ENCODE data around the gene MALT1.

The MALT1 gene

GRCh38 chr18:58726671-58727070, 55.4 kb downstream of the MALT1 start:
- in situ Hi-C loops (cut with HindIII; ENCODE audit: low sequenced_read_pairs): no loop called here

GRCh38 chr18:58727776-58728500, 56.7 kb downstream of the MALT1 start:
- in situ Hi-C loops (cut with HindIII; ENCODE audit: low sequenced_read_pairs): no loop called here

GRCh38 chr18:58728719-58729118, 57.5 kb downstream of the MALT1 start:
- in situ Hi-C loops (cut with HindIII; ENCODE audit: low sequenced_read_pairs): no loop called here

GRCh38 chr18:58730618-58731017, 59.4 kb downstream of the MALT1 start:
- in situ Hi-C loops (cut with HindIII; ENCODE audit: low sequenced_read_pairs): no loop called here

GRCh38 chr18:58732471-58732870, 61.2 kb downstream of the MALT1 start:
- in situ Hi-C loops (cut with HindIII; ENCODE audit: low sequenced_read_pairs): no loop called here

- in situ Hi-C loops (cut with HindIII; ENCODE audit: low sequenced_read_pairs): no loop called here
Measured at GRCh38 chr18:58733866-58734265, 62.6 kb downstream of the MALT1 start.

GRCh38 chr18:58738322-58738721, 67.1 kb downstream of the MALT1 start:
- in situ Hi-C loops (cut with HindIII; ENCODE audit: low sequenced_read_pairs): no loop called here

GRCh38 chr18:58745914-58746313, 74.6 kb downstream of the MALT1 start:
- in situ Hi-C loops (cut with HindIII; ENCODE audit: low sequenced_read_pairs): no loop called here

- in situ Hi-C loops (cut with HindIII; ENCODE audit: low sequenced_read_pairs): no loop called here
Measured at GRCh38 chr18:58748899-58749595, 77.8 kb downstream of the MALT1 start.

GRCh38 chr18:58753976-58754375, 82.7 kb downstream of the MALT1 start:
- in situ Hi-C loops (cut with HindIII; ENCODE audit: low sequenced_read_pairs): loop anchor here (5.0 to 25.0 kb wide), 3 partner anchors 59 to 287 kb away; no protein-coding TSS in a partner anchor

GRCh38 chr18:58754544-58755068, 83.3 kb downstream of the MALT1 start:
- in situ Hi-C loops (cut with HindIII; ENCODE audit: low sequenced_read_pairs): loop anchor here (5.0 to 25.0 kb wide), 3 partner anchors 60 to 287 kb away; no protein-coding TSS in a partner anchor

GRCh38 chr18:58755304-58756010, 84.2 kb downstream of the MALT1 start:
- in situ Hi-C loops (cut with HindIII; ENCODE audit: low sequenced_read_pairs): loop anchor here (10.0 to 25.0 kb wide), 2 partner anchors 61 to 218 kb away; no protein-coding TSS in a partner anchor

- in situ Hi-C loops (cut with HindIII; ENCODE audit: low sequenced_read_pairs): loop anchor here (10.0 to 25.0 kb wide), 2 partner anchors 61 to 219 kb away; no protein-coding TSS in a partner anchor
Measured at GRCh38 chr18:58756148-58756547, 84.9 kb downstream of the MALT1 start.

GRCh38 chr18:58756596-58757240, 85.5 kb downstream of the MALT1 start:
- in situ Hi-C loops (cut with HindIII; ENCODE audit: low sequenced_read_pairs): loop anchor here (10.0 to 25.0 kb wide), 2 partner anchors 62 to 219 kb away; no protein-coding TSS in a partner anchor

- in situ Hi-C loops (cut with HindIII; ENCODE audit: low sequenced_read_pairs): loop anchor here (10.0 to 25.0 kb wide), 2 partner anchors 63 to 220 kb away; no protein-coding TSS in a partner anchor
Measured at GRCh38 chr18:58757351-58757750, 86.1 kb downstream of the MALT1 start.

- in situ Hi-C loops (cut with HindIII; ENCODE audit: low sequenced_read_pairs): loop anchor here (10.0 to 25.0 kb wide), 2 partner anchors 63 to 221 kb away; no protein-coding TSS in a partner anchor
Measured at GRCh38 chr18:58758046-58758445, 86.8 kb downstream of the MALT1 start.

GRCh38 chr18:58758606-58759005, 87.3 kb downstream of the MALT1 start:
- in situ Hi-C loops (cut with HindIII; ENCODE audit: low sequenced_read_pairs): loop anchor here (10.0 to 25.0 kb wide), 2 partner anchors 64 to 221 kb away; no protein-coding TSS in a partner anchor

GRCh38 chr18:58761241-58761969, 90.1 kb downstream of the MALT1 start:
- in situ Hi-C loops (cut with HindIII; ENCODE audit: low sequenced_read_pairs): loop anchor here (25.0 kb wide), 1 partner anchor 224 kb away; no protein-coding TSS in a partner anchor

GRCh38 chr18:58761970-58762780, 90.9 kb downstream of the MALT1 start:
- in situ Hi-C loops (cut with HindIII; ENCODE audit: low sequenced_read_pairs): loop anchor here (25.0 kb wide), 1 partner anchor 225 kb away; no protein-coding TSS in a partner anchor
